Hepatocyte (in vitro differentiated cells): ENCODE data around the gene AGTPBP1. TPM values are rescaled to one million over a fixed set of nuclear protein-coding genes. Genes with fewer than 3 reads are reported as not detected.
A peak's percentile ranks its signal among the peaks of the same experiment; 100 is the strongest.
"Not testable (repeated sequence)": the region's sequence is repeated elsewhere in the genome, so short reads cannot be mapped to it uniquely, and the experiment has no call there.

Source experiments
- DNase-seq: peaks from one replicate; pipeline ENCODE4 v3.0.0-alpha.2; 2016; ENCODE audit warnings: low spot score
- H2AFZ ChIP-seq: fragments of 200-600 bp; sonication (generic); 2 replicates; pipeline ENCODE4 v1.6.0; 2016; ENCODE audit warnings: antibody characterized with exemption, mild to moderate bottlenecking
- H3K27ac ChIP-seq: fragments of 200-600 bp; sonication (generic); 2 replicates; pipeline ENCODE4 v1.5.1; 2016; ENCODE audit warnings: mild to moderate bottlenecking
- H3K27me3 ChIP-seq: fragments of 200-600 bp; sonication (generic); 2 replicates; pipeline ENCODE4 v1.6.1; 2016
- H3K36me3 ChIP-seq: fragments of 200-600 bp; sonication (generic); replicated peaks from 2 replicates; pipeline ENCODE4 v1.5.1; 2016; ENCODE audit warnings: low read depth; ENCODE audit not compliant: insufficient read depth
- H3K4me1 ChIP-seq: fragments of 200-600 bp; sonication (generic); 2 replicates; pipeline ENCODE4 v1.5.1; 2016; ENCODE audit warnings: mild to moderate bottlenecking, moderate library complexity; ENCODE audit not compliant: insufficient read depth
- H3K4me2 ChIP-seq: fragments of 200-600 bp; sonication (generic); 2 replicates; pipeline ENCODE4 v1.6.0; 2016
- H3K4me3 ChIP-seq: fragments of 200-600 bp; sonication (generic); 2 replicates; pipeline ENCODE4 v1.5.1; 2016; ENCODE audit warnings: mild to moderate bottlenecking
- H3K79me2 ChIP-seq: fragments of 200-600 bp; sonication (generic); 2 replicates; pipeline ENCODE4 v1.6.0; 2017; ENCODE audit warnings: mild to moderate bottlenecking
- H3K9me2 ChIP-seq: fragments of 200-600 bp; sonication (generic); replicated peaks from 2 replicates; pipeline ENCODE4 v1.6.0; 2017; ENCODE audit warnings: mild to moderate bottlenecking; ENCODE audit not compliant: insufficient read depth
- H3K9me3 ChIP-seq: fragments of 200-600 bp; sonication (generic); 2 replicates; pipeline ENCODE4 v1.5.1; 2016; ENCODE audit warnings: low read depth, mild to moderate bottlenecking
- H4K20me1 ChIP-seq: fragments of 200-600 bp; sonication (generic); 2 replicates; pipeline ENCODE4 v1.6.0; 2016; ENCODE audit warnings: mild to moderate bottlenecking; ENCODE audit not compliant: insufficient read depth, poor library complexity, severe bottlenecking
- EZH2 ChIP-seq: fragments of 200-600 bp; sonication (generic); IDR thresholded peaks from 2 replicates; pipeline ENCODE4 v1.6.1; 2016; ENCODE audit warnings: antibody characterized with exemption, mild to moderate bottlenecking, borderline replicate concordance
- EZH2phosphoT487 ChIP-seq: fragments of 200-600 bp; sonication (generic); IDR thresholded peaks from one replicate; pipeline ENCODE4 v1.6.1; 2018; ENCODE audit warnings: antibody characterized with exemption, mild to moderate bottlenecking, low read depth, moderate library complexity; ENCODE audit not compliant: unreplicated experiment, severe bottlenecking
- WGBS: methylation state at CpG from one replicate; pipeline ENCODE4 v1.1.6; 2016; ENCODE audit warnings: low lambda C conversion rate; ENCODE audit errors: missing lambda C conversion rate; 5-methylcytosine and 5-hydroxymethylcytosine counted together
- polyA plus RNA-seq: library from polyadenylated mRNA; unstranded; fragments of >200 nt; fragmentation: Nextera tagmentation; extraction: Ambion mirVana; gene quantifications from 2 replicates; pipeline ENCODE4 v1.2.1, GENCODE V29; 2016
- total RNA-seq: library from RNA; depleted of rRNA; stranded (reverse); fragments of >200 nt; gene quantifications from 2 replicates; pipeline ENCODE4 v1.2.3, GENCODE V29; 2014
- TF ChIP-seq, protein P1 (sequence below): fragments of 200-600 bp; sonication (generic); IDR thresholded peaks from 2 replicates; pipeline ENCODE4 v1.5.1; 2016; ENCODE audit warnings: antibody characterized with exemption, mild to moderate bottlenecking; ENCODE audit not compliant: poor library complexity

AGTPBP1 gene
- total and polyA plus RNA-seq, 2 experiments from 2014 or later, result 7.6 to 16.8 TPM

DNA sequence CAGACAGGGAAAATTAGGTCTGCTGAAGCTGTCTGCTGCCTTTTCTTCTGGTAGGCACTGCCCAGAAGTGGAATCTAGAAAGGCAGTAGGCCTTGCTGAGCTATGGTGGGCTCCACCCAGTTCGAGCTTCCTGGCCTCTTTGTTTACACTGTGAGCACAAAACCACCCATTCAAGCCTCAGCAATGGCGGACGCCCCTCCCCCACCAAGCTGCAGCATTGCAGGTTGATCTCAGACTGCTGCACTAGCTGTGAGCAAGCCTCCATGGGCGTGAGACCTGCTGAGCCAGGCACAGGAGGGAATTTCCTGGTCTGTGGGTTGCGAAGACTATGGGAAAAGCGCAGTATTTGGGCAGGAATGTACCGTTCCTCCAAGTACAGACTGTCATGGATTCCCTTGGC, 18.5 kb downstream of the AGTPBP1 start:
- Histone ChIP-seq H3K4me3 (no peak overlapping the region), H3K9me2 (no peaks in the 10 kb centered on the region), H4K20me1 (no peaks in the 10 kb centered on the region), H3K79me2 (peaks cover 17% of the 10 kb centered on the region), H3K27ac (no peak overlapping the region), H3K4me2 (no peak overlapping the region), H3K36me3 (no peaks in the 10 kb centered on the region), H3K27me3 (no peaks in the 10 kb centered on the region), H3K9me3 (no peaks in the 10 kb centered on the region), H2AFZ (no peak overlapping the region), H3K4me1 (no peaks in the 10 kb centered on the region)
- TF ChIP-seq, protein P1, sequence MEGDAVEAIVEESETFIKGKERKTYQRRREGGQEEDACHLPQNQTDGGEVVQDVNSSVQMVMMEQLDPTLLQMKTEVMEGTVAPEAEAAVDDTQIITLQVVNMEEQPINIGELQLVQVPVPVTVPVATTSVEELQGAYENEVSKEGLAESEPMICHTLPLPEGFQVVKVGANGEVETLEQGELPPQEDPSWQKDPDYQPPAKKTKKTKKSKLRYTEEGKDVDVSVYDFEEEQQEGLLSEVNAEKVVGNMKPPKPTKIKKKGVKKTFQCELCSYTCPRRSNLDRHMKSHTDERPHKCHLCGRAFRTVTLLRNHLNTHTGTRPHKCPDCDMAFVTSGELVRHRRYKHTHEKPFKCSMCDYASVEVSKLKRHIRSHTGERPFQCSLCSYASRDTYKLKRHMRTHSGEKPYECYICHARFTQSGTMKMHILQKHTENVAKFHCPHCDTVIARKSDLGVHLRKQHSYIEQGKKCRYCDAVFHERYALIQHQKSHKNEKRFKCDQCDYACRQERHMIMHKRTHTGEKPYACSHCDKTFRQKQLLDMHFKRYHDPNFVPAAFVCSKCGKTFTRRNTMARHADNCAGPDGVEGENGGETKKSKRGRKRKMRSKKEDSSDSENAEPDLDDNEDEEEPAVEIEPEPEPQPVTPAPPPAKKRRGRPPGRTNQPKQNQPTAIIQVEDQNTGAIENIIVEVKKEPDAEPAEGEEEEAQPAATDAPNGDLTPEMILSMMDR, result no peak
- TF ChIP-seq EZH2phosphoT487 (no peak), EZH2 (no peak)
- DNase-seq, result peak; percentile 45
- WGBS, result 63% methylated on average over 7 of the region's 7 CpGs

DNA sequence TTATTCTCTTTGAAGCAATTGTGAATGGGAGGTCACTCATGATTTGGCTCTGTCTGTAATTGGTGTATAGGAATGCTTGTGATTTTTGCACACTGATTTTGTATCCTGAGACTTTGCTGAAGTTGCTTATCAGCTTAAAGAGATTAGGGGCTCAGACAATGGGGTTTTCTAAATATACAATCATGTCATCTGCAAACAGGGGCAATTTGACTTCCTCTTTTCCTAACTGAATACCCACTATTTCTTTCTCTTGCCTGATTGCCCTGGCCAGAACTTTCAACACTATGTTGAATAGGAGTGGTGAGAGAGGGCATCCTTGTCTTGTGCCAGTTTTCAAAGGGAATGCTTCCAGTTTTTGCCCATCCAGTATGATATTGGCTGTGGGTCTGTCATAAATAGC, 22.3 kb downstream of the AGTPBP1 start:
- not testable (repeated sequence) for H3K27me3 ChIP-seq, H2AFZ ChIP-seq, H4K20me1 ChIP-seq, H3K4me3 ChIP-seq, H3K4me1 ChIP-seq, H3K79me2 ChIP-seq, H3K9me2 ChIP-seq, H3K4me2 ChIP-seq, H3K36me3 ChIP-seq, DNase-seq, H3K9me3 ChIP-seq, H3K27ac ChIP-seq

DNA sequence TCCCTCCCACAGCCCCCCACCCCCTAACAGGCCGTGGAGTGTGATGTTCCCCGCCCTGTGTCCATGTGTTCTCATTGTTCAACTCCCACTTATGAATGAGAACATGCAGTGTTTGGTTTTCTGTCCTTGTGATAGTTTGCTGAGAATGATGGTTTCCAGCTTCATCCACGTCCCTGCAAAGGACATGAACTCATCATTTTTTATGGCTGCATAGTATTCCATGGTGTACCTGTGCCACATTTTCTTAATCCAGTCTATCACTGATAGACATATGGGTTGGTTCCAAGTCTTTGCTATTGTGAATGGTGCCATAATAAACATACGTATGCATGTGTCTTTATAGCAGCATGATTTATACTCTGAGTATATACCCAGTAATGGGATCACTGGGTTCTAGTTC, 23.9 kb downstream of the AGTPBP1 start:
- H3K27ac ChIP-seq, DNase-seq, H3K4me2 ChIP-seq, H3K4me1 ChIP-seq, H3K9me3 ChIP-seq, H3K9me2 ChIP-seq, H2AFZ ChIP-seq, H3K79me2 ChIP-seq, H3K36me3 ChIP-seq, H4K20me1 ChIP-seq, H3K4me3 ChIP-seq, H3K27me3 ChIP-seq: not testable (repeated sequence)
- WGBS, result 97% methylated on average over 4 of the region's 4 CpGs

DNA sequence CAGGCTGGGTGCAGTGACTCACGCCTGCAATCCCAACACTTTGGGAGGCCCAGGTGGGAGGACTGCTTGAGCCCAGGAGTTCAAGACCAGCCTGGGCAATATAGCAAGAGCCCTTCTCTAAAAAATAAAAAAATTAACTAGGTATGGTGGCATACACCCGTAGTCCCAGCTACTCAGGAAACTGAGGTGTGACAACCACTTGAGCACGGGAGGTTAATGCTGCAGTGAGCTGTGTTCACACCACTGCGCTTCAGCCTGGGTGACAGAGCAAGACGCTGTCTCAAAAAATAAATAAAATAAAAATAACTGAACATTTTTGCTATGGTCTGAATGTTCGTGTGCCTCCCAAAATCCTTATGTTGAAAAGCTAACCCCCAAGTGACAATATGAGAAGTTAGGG, 24.5 kb downstream of the AGTPBP1 start:
- 95% methylated on average over 6 of the region's 6 CpGs for WGBS
- no peaks in the 10 kb centered on the region for H3K27me3 ChIP-seq
- H3K4me1 ChIP-seq, result no peaks in the 10 kb centered on the region
- H3K27ac ChIP-seq, result no peak overlapping the region
- no peaks in the 10 kb centered on the region for H4K20me1 ChIP-seq
- no peaks in the 10 kb centered on the region for H3K9me2 ChIP-seq
- H3K79me2 ChIP-seq, result no peaks in the 10 kb centered on the region
- DNase-seq, result no peak
- no peaks in the 10 kb centered on the region for H3K9me3 ChIP-seq
- no peaks in the 10 kb centered on the region for H3K36me3 ChIP-seq
- H2AFZ ChIP-seq, result no peak overlapping the region
- no peak overlapping the region for H3K4me3 ChIP-seq
- no peak overlapping the region for H3K4me2 ChIP-seq
- TF ChIP-seq EZH2phosphoT487 (no peak), EZH2 (no peak)
- TF ChIP-seq, protein P1, result no peak
